Measurements from ENCODE around the gene R3HDML. TPM values are rescaled to one million over a fixed set of nuclear protein-coding genes. Genes with fewer than 3 reads are reported as not detected.

R3HDML gene
- total and polyA plus RNA-seq, 2 of the 13 experiments (the other 11 are each of a cell fraction or from before 2014, with no cell fraction given), result not detected

DNA sequence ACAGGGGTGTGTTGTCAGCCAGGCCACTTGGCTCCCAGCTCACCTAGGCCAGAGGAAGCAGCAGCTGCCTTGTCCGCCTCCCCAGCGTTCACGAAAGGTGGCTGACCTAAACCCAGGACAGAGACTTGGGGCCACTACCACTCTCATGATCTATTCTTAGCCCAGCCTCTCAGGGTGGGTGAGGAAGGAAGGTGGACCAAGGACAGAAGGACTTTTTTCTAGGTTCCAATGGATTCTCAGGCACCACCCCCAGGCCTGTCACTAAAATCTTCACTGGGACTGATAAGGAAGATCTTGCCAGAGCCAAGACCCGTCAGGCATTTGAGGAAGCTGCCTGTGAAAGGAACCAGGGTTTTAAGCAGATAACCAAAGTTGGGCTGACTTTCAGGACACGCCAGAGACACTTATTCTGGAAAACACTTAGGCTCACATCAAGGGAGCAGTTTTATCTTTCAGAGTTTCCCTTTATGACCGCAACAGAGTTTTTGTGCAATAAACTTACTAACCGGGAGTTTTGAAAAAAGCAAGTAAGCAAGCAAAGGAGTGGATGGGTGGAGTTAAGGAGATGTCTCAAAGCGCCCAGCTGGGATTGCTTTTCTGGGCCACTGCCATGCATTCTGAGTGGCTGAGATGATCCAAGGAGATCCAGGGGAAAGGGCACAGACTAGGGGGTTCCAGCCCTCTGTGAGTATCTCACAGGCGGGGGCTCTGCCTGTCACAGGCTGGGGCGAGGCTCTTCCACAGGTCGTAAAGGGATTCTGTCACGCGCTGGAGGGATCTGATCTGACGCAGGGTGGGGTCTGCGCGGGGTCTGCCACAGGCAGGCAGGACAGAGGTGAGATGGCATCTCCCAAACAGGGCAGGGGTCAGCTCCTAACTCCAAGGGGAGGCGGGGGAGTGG is 26.8 kb upstream of the R3HDML start (continued):
- TF ChIP-seq, protein P1, sequence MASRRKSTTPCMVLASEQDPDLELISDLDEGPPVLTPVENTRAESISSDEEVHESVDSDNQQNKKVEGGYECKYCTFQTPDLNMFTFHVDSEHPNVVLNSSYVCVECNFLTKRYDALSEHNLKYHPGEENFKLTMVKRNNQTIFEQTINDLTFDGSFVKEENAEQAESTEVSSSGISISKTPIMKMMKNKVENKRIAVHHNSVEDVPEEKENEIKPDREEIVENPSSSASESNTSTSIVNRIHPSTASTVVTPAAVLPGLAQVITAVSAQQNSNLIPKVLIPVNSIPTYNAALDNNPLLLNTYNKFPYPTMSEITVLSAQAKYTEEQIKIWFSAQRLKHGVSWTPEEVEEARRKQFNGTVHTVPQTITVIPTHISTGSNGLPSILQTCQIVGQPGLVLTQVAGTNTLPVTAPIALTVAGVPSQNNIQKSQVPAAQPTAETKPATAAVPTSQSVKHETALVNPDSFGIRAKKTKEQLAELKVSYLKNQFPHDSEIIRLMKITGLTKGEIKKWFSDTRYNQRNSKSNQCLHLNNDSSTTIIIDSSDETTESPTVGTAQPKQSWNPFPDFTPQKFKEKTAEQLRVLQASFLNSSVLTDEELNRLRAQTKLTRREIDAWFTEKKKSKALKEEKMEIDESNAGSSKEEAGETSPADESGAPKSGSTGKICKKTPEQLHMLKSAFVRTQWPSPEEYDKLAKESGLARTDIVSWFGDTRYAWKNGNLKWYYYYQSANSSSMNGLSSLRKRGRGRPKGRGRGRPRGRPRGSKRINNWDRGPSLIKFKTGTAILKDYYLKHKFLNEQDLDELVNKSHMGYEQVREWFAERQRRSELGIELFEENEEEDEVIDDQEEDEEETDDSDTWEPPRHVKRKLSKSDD (CRISPR knock-in tag; IDR thresholded peaks at IDR 0.05; ENCODE audit: low read depth), result no peak
- TF ChIP-seq ZNF737 (CRISPR knock-in tag; IDR thresholded peaks at IDR 0.05; ENCODE audit: borderline replicate concordance) (no peak), PPARG (CRISPR knock-in tag; conservative IDR thresholded peaks at IDR 0.05) (peak; percentile 63), NFIB (CRISPR knock-in tag; IDR thresholded peaks at IDR 0.05; ENCODE audit: borderline replicate concordance) (no peak), SMC3 (IDR thresholded peaks at IDR 0.05; ENCODE audit: low read length) (no peak), ZNF383 (CRISPR knock-in tag; IDR thresholded peaks at IDR 0.05; ENCODE audit: borderline replicate concordance) (no peak), ZNF773 (CRISPR knock-in tag; IDR thresholded peaks at IDR 0.05; ENCODE audit: borderline replicate concordance) (no peak), ATAD3A (CRISPR knock-in tag; IDR thresholded peaks at IDR 0.05) (peak; percentile 89; the same call in 1 of the 2 replicates), ZNF350 (CRISPR knock-in tag; IDR thresholded peaks at IDR 0.05; ENCODE audit: borderline replicate concordance, low read depth) (no peak), NCOA5 (CRISPR knock-in tag; IDR thresholded peaks at IDR 0.05) (no peak), NCOA1 (CRISPR knock-in tag; IDR thresholded peaks at IDR 0.05) (no peak), TEAD3 (CRISPR knock-in tag; optimal IDR thresholded peaks at IDR 0.05; ENCODE audit: borderline replicate concordance) (no peak), KLF13 (CRISPR knock-in tag; IDR thresholded peaks at IDR 0.05) (peak; percentile 19; the same call in 1 of the 2 replicates), PLRG1 (conservative IDR thresholded peaks at IDR 0.05) (no peak), KLF6 (CRISPR knock-in tag; IDR thresholded peaks at IDR 0.05) (no peak)
- TF ChIP-seq, protein P2, sequence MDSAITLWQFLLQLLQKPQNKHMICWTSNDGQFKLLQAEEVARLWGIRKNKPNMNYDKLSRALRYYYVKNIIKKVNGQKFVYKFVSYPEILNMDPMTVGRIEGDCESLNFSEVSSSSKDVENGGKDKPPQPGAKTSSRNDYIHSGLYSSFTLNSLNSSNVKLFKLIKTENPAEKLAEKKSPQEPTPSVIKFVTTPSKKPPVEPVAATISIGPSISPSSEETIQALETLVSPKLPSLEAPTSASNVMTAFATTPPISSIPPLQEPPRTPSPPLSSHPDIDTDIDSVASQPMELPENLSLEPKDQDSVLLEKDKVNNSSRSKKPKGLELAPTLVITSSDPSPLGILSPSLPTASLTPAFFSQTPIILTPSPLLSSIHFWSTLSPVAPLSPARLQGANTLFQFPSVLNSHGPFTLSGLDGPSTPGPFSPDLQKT (CRISPR knock-in tag; IDR thresholded peaks at IDR 0.05; ENCODE audit: borderline replicate concordance), result 0 out of 2 replicates have a peak, but pooled peaks have one; percentile 9
- TF ChIP-seq, protein P3, sequence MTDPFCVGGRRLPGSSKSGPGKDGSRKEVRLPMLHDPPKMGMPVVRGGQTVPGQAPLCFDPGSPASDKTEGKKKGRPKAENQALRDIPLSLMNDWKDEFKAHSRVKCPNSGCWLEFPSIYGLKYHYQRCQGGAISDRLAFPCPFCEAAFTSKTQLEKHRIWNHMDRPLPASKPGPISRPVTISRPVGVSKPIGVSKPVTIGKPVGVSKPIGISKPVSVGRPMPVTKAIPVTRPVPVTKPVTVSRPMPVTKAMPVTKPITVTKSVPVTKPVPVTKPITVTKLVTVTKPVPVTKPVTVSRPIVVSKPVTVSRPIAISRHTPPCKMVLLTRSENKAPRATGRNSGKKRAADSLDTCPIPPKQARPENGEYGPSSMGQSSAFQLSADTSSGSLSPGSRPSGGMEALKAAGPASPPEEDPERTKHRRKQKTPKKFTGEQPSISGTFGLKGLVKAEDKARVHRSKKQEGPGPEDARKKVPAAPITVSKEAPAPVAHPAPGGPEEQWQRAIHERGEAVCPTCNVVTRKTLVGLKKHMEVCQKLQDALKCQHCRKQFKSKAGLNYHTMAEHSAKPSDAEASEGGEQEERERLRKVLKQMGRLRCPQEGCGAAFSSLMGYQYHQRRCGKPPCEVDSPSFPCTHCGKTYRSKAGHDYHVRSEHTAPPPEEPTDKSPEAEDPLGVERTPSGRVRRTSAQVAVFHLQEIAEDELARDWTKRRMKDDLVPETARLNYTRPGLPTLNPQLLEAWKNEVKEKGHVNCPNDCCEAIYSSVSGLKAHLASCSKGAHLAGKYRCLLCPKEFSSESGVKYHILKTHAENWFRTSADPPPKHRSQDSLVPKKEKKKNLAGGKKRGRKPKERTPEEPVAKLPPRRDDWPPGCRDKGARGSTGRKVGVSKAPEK (CRISPR knock-in tag; IDR thresholded peaks at IDR 0.05; ENCODE audit: borderline replicate concordance), result 0 out of 2 replicates have a peak, but pooled peaks have one; percentile 11

Data from HepG2 (cell line).